ENCODE measurements around the gene NAT10.

The NAT10 gene

GRCh38 chr11:34146866-34147265 lies 41.4 kb downstream of the NAT10 start:
- no peak for DNase-seq (ENCODE audit: low read depth in 1 of 2, low spot score in 1 of 2)
- no peak for TF ChIP-seq REST (IDR thresholded peaks at IDR 0.05; ENCODE audit: insufficient replicate concordance, low read depth)
- no peak for TF ChIP-seq SPI1 (IDR thresholded peaks at IDR 0.05; ENCODE audit: borderline replicate concordance, low read depth)
- no peak for TF ChIP-seq GABPA (IDR thresholded peaks at IDR 0.05; ENCODE audit: low read depth)
- TF ChIP-seq POLR2AphosphoS5 (IDR thresholded peaks at IDR 0.05; ENCODE audit: low read depth): no peak
- no peak for TF ChIP-seq CTCF (IDR thresholded peaks at IDR 0.05; ENCODE audit: insufficient read depth, low read length)
- Histone ChIP-seq H3K27me3 (ENCODE audit: insufficient read depth, poor library complexity, severe bottlenecking) (no peaks in the 10 kb centered on the region), H3K27ac (replicated peaks) (peak overlapping the region; percentile 79), H3K4me3 (replicated peaks; ENCODE audit: insufficient read depth, low read length) (no peak overlapping the region)

GRCh38 chr11:34147581-34147980 lies 42.2 kb downstream of the NAT10 start:
- H3K27ac ChIP-seq (replicated peaks): peak overlapping the region; percentile 79
- H3K4me3 ChIP-seq (replicated peaks; ENCODE audit: insufficient read depth, low read length): no peak overlapping the region
- DNase-seq (ENCODE audit: low read depth in 1 of 2, low spot score in 1 of 2): no peak
- H3K27me3 ChIP-seq (ENCODE audit: insufficient read depth, poor library complexity, severe bottlenecking): no peaks in the 10 kb centered on the region
- TF ChIP-seq POLR2AphosphoS5 (IDR thresholded peaks at IDR 0.05; ENCODE audit: low read depth): no peak
- TF ChIP-seq REST (IDR thresholded peaks at IDR 0.05; ENCODE audit: insufficient replicate concordance, low read depth): no peak
- TF ChIP-seq GABPA (IDR thresholded peaks at IDR 0.05; ENCODE audit: low read depth): no peak
- no peak for TF ChIP-seq CTCF (IDR thresholded peaks at IDR 0.05; ENCODE audit: insufficient read depth, low read length)
- no peak for TF ChIP-seq SPI1 (IDR thresholded peaks at IDR 0.05; ENCODE audit: borderline replicate concordance, low read depth)

- no peak for TF ChIP-seq GABPA (IDR thresholded peaks at IDR 0.05; ENCODE audit: low read depth)
- no peak for TF ChIP-seq CTCF (IDR thresholded peaks at IDR 0.05; ENCODE audit: insufficient read depth, low read length)
- 0 out of 2 replicates have a peak, but pooled peaks have one; percentile 61 for TF ChIP-seq POLR2AphosphoS5 (IDR thresholded peaks at IDR 0.05; ENCODE audit: low read depth)
- TF ChIP-seq REST (IDR thresholded peaks at IDR 0.05; ENCODE audit: insufficient replicate concordance, low read depth): peak; percentile 38
- peak; percentile 85; the same call in 1 of the 2 replicates for TF ChIP-seq SPI1 (IDR thresholded peaks at IDR 0.05; ENCODE audit: borderline replicate concordance, low read depth)
- Histone ChIP-seq H3K27me3 (ENCODE audit: insufficient read depth, poor library complexity, severe bottlenecking) (no peaks in the 10 kb centered on the region), H3K4me3 (replicated peaks; ENCODE audit: insufficient read depth, low read length) (no peak overlapping the region), H3K27ac (replicated peaks) (peak overlapping the region; percentile 79)
- DNase-seq (ENCODE audit: low read depth in 1 of 2, low spot score in 1 of 2): peak; percentile 57 to 89
Measured at GRCh38 chr11:34148504-34149165, 43.2 kb downstream of the NAT10 start.

Measured in HL-60 (cell line).